Upper lobe of left lung (tissue), 4 donors: Measurements from ENCODE around the gene LARGE1.

ENCODE experiments used
- CTCF ChIP-seq, 6 experiments: fragments of 450-650 bp in 4 of 6; fragments of 200-600 bp in 2 of 6; sonication (generic) in 2 of 6; IDR thresholded peaks; one replicate each; pipeline ENCODE4 v1.5.1; 2016 to 2019; ENCODE audit warnings: antibody characterized with exemption in 6 of 6
- EP300 ChIP-seq, 4 donors: sonication (generic); formaldehyde crosslinking; IDR thresholded peaks; one replicate each; pipeline ENCODE4 v1.5.1; 2017; ENCODE audit warnings: antibody characterized with exemption in 4 of 4, control low read depth in 2 of 4
- POLR2A ChIP-seq, 4 donors: fragments of 450-650 bp; IDR thresholded peaks; one replicate each; pipeline ENCODE4 v1.5.1; 2016 to 2017; ENCODE audit warnings: antibody characterized with exemption in 4 of 4, mild to moderate bottlenecking in 2 of 4
- POLR2AphosphoS5 ChIP-seq, 2 donors: sonication (generic); formaldehyde crosslinking; IDR thresholded peaks; one replicate each; pipeline ENCODE4 v1.5.1; 2017; ENCODE audit warnings: antibody characterized with exemption in 2 of 2

- TF ChIP-seq POLR2A (IDR thresholded peaks at IDR 0.05) (no peak), CTCF (IDR thresholded peaks at IDR 0.05) (no peak), EP300 (IDR thresholded peaks at IDR 0.05) (no peak), POLR2AphosphoS5 (IDR thresholded peaks at IDR 0.05) (no peak)
Observed at GRCh38 chr22:33513388-33514338, 406.6 kb downstream of the LARGE1 start.
